GM12878 (cell line): Measurements from ENCODE around the gene EPHB2. TPM values are rescaled to one million over a fixed set of nuclear protein-coding genes. Genes with fewer than 3 reads are reported as not detected.

Experiments
- ATAC-seq: fragments of 200-7000 bp; cut with Tn5 transposase; 3 replicates; pipeline ENCODE4 v1.9.1; 2020; ENCODE audit warnings: mild to moderate bottlenecking, moderate library complexity
- BruUV-seq: library from RNA; stranded (reverse); fragments of 400-500 nt; replicated peaks from 2 replicates; lab custom pipeline; 2021; lab: Mats Ljungman, UMichigan
- CTCF ChIA-PET: fragments of 300-600 bp; sonication (Branson Sonifier 250); formaldehyde crosslinking; extraction: SDS; loops from one replicate; lab custom pipeline; 2021; ENCODE audit warnings: inconsistent platforms; lab: Yijun Ruan, JAX
- POLR2A ChIA-PET: fragments of 350-600 bp; formaldehyde crosslinking; extraction: SDS; loops from one replicate; lab custom pipeline; 2021; ENCODE audit warnings: inconsistent platforms; lab: Charles Lee
- RAD21 ChIA-PET: fragments of 300-600 bp; sonication (Branson Sonifier 250); formaldehyde crosslinking; loops from one replicate; lab custom pipeline; 2023; ENCODE audit warnings: antibody characterized with exemption; ENCODE audit not compliant: unreplicated experiment; lab: Charles Lee
- SMC1A ChIA-PET: fragments of 300-600 bp; sonication (Branson Sonifier 250); formaldehyde crosslinking; loops from one replicate; lab custom pipeline; 2023; ENCODE audit not compliant: unreplicated experiment, uncharacterized antibody; lab: Charles Lee
- DNase-seq: peaks from one replicate; pipeline ENCODE4 v3.0.0-alpha.2; 2011; ENCODE audit warnings: low read depth, low spot score
- FAIRE-seq: peaks from 3 replicates; lab custom pipeline; 2011; peaks lifted over from hg19 to GRCh38; lab: Jason Lieb, UNC
- H2AFZ ChIP-seq: 2 replicates; pipeline ENCODE4 v1.6.0; 2011; ENCODE audit warnings: low read depth, low read length, control low read depth; ENCODE audit not compliant: control insufficient read depth
- H3K27ac ChIP-seq: 2 replicates; pipeline ENCODE4 v1.5.1; 2011; ENCODE audit warnings: control low read depth; ENCODE audit not compliant: control insufficient read depth, insufficient read depth
- H3K27me3 ChIP-seq, 2 experiments: replicated peaks in 1 of 2; 2 replicates each; pipeline versions ENCODE4 v1.6.0 to v1.6.1; 2011; ENCODE audit warnings: low read length in 1 of 2; ENCODE audit not compliant: control insufficient read depth in 2 of 2, insufficient read depth in 2 of 2
- H3K36me3 ChIP-seq, 2 experiments: 2 replicates each; pipeline ENCODE4 v1.5.1; 2011; ENCODE audit warnings: low read length in 1 of 2; ENCODE audit not compliant: control insufficient read depth in 2 of 2, insufficient read depth in 2 of 2
- H3K4me1 ChIP-seq: 2 replicates; pipeline ENCODE4 v1.6.1; 2011; ENCODE audit warnings: mild to moderate bottlenecking, low read length, moderate library complexity, mixed read lengths; ENCODE audit not compliant: control insufficient read depth, insufficient read depth
- H3K4me2 ChIP-seq: 2 replicates; pipeline ENCODE4 v1.6.0; 2011; ENCODE audit warnings: control low read depth; ENCODE audit not compliant: control insufficient read depth, insufficient read depth
- H3K4me3 ChIP-seq: fragments of 200-600 bp; sonication (generic); 2 replicates; pipeline ENCODE4 v1.5.1; 2016
- H3K79me2 ChIP-seq: 2 replicates; pipeline ENCODE4 v1.6.0; 2011; ENCODE audit warnings: low read length; ENCODE audit not compliant: control insufficient read depth, insufficient read depth
- H3K9ac ChIP-seq: 2 replicates; pipeline ENCODE4 v1.8.0; 2011; ENCODE audit warnings: low read length, control low read depth, mixed read lengths; ENCODE audit not compliant: control insufficient read depth, insufficient read depth
- H3K9me3 ChIP-seq: replicated peaks from 3 replicates; pipeline ENCODE4 v1.5.1; 2011; ENCODE audit warnings: mild to moderate bottlenecking, low read length; ENCODE audit not compliant: control insufficient read depth, insufficient read depth
- H4K20me1 ChIP-seq: 2 replicates; pipeline ENCODE4 v1.6.0; 2011; ENCODE audit not compliant: control insufficient read depth, insufficient read depth
- ASH2L ChIP-seq: fragments of 300-600, 200-600 bp; sonication (generic); IDR thresholded peaks from 2 replicates; pipeline ENCODE4 v1.6.1; 2017; ENCODE audit warnings: low read depth, mild to moderate bottlenecking, borderline replicate concordance
- CEBPB ChIP-seq, 2 experiments: fragments of 150-350 bp in 1 of 2; IDR thresholded peaks; 2 replicates each; pipeline ENCODE4 v1.6.1; 2012 to 2014; ENCODE audit warnings: low read depth in 2 of 2, low read length in 2 of 2, borderline replicate concordance in 1 of 2, inconsistent platforms in 1 of 2
- FOXK2 ChIP-seq: fragments of 450-650 bp; IDR thresholded peaks from 2 replicates; pipeline ENCODE4 v1.6.1; 2017; ENCODE audit warnings: mild to moderate bottlenecking, moderate library complexity
- GATAD2B ChIP-seq: fragments of 450-650 bp; conservative IDR thresholded peaks from 2 replicates; pipeline ENCODE4 v1.6.1; 2017; ENCODE audit warnings: low read depth, mild to moderate bottlenecking, moderate library complexity
- HDAC2 ChIP-seq: fragments of 200-600 bp; sonication (generic); IDR thresholded peaks from 2 replicates; pipeline ENCODE4 v1.6.1; 2017
- KLF5 ChIP-seq: fragments of 450-650 bp; IDR thresholded peaks from 2 replicates; pipeline ENCODE4 v1.6.1; 2014; ENCODE audit warnings: mild to moderate bottlenecking; ENCODE audit not compliant: partially characterized antibody
- MXI1 ChIP-seq: fragments of 150-350 bp; IDR thresholded peaks from 2 replicates; pipeline ENCODE4 v1.6.1; 2011; ENCODE audit warnings: low read depth, mild to moderate bottlenecking, inconsistent platforms, low read length, improper control_type of control experiment
- NFIC ChIP-seq: IDR thresholded peaks from 2 replicates; pipeline ENCODE4 v1.6.1; 2012; ENCODE audit warnings: low read depth, mild to moderate bottlenecking, inconsistent platforms, low read length, moderate library complexity
- NFYA ChIP-seq: IDR thresholded peaks from 2 replicates; pipeline ENCODE4 v1.6.1; 2011; ENCODE audit warnings: low read depth, mild to moderate bottlenecking, low read length, improper control_type of control experiment, borderline replicate concordance
- RELA ChIP-seq: fragments of 450-650 bp; IDR thresholded peaks from 2 replicates; pipeline ENCODE4 v1.8.0; 2014; ENCODE audit warnings: borderline replicate concordance; ENCODE audit not compliant: partially characterized antibody
- SMARCA5 ChIP-seq: fragments of 450-650 bp; IDR thresholded peaks from 2 replicates; pipeline ENCODE4 v1.6.1; 2017; ENCODE audit warnings: mild to moderate bottlenecking
- SREBF2 ChIP-seq: IDR thresholded peaks from 2 replicates; pipeline ENCODE4 v1.6.1; 2012; ENCODE audit warnings: mild to moderate bottlenecking, low read length
- SRF ChIP-seq, 2 experiments: IDR thresholded peaks; 2 replicates each; pipeline ENCODE4 v1.6.1; 2011; ENCODE audit warnings: low read depth in 2 of 2, low read length in 2 of 2, mild to moderate bottlenecking in 1 of 2, moderate library complexity in 1 of 2
- TCF3 ChIP-seq: IDR thresholded peaks from 2 replicates; pipeline ENCODE4 v1.6.1; 2012; ENCODE audit warnings: low read depth, mild to moderate bottlenecking, low read length, borderline replicate concordance; ENCODE audit not compliant: insufficient read depth
- TCF7 ChIP-seq: IDR thresholded peaks from 2 replicates; pipeline ENCODE4 v1.6.1; 2014; ENCODE audit warnings: antibody characterized with exemption, borderline replicate concordance
- WGBS: methylation state at CpG from one replicate; pipeline ENCODE4 v1.1.6; 2016; ENCODE audit warnings: low lambda C conversion rate; ENCODE audit not compliant: insufficient replicate concordance, insufficient coverage; ENCODE audit errors: missing lambda C conversion rate; 5-methylcytosine and 5-hydroxymethylcytosine counted together
- in situ Hi-C: fragments of 300-500 bp; cut with MboI; formaldehyde crosslinking; loops from 9 replicates; pipeline ENCODE4 v1.14.3; 2018; ENCODE audit warnings: mixed read lengths
- intact Hi-C: fragments of 100-400 bp; cut with micrococcal nuclease; formaldehyde crosslinking; loops from one replicate; pipeline ENCODE4 v1.14.2; 2022; ENCODE audit not compliant: unreplicated experiment
- polyA plus RNA-seq, 11 experiments: library from polyadenylated mRNA; depleted of rRNA in 4 of 11; unstranded in 6 of 11; stranded (reverse) in 5 of 11; fragments of >200 nt; fragmentation: Nextera tagmentation in 4 of 11; fragmentation: Illumina TruSeq in 1 of 11; extraction: Ambion mirVana in 4 of 11; extraction: Trizol in 1 of 11; gene quantifications; 1 replicate in 1 of 11; 2 replicates in 10 of 11; pipeline versions ENCODE4 v1.2.1 to v1.2.3, GENCODE V29; 2011 to 2016; ENCODE audit warnings: inconsistent platforms in 2 of 11, missing spikeins in 2 of 11, low read depth in 1 of 11
- total RNA-seq, 4 experiments: library from RNA; depleted of rRNA in 3 of 4; stranded (reverse); fragments of >200 nt in 3 of 4; fragmentation: Illumina TruSeq in 1 of 4; extraction: Trizol in 1 of 4; gene quantifications; 2 replicates each; pipeline versions ENCODE4 v1.2.1 to v1.2.3, GENCODE V29; 2013 to 2021
- TF ChIP-seq, protein P1 (sequence below): fragments of 450-650 bp; IDR thresholded peaks from 2 replicates; pipeline ENCODE4 v1.6.1; 2017; ENCODE audit warnings: mild to moderate bottlenecking

The EPHB2 gene
- total and polyA plus RNA-seq, 10 of the 15 experiments (the other 5 are each of a cell fraction or from before 2014, with no cell fraction given) = 0.13 to 3.3 (median 0.92) TPM

DNA sequence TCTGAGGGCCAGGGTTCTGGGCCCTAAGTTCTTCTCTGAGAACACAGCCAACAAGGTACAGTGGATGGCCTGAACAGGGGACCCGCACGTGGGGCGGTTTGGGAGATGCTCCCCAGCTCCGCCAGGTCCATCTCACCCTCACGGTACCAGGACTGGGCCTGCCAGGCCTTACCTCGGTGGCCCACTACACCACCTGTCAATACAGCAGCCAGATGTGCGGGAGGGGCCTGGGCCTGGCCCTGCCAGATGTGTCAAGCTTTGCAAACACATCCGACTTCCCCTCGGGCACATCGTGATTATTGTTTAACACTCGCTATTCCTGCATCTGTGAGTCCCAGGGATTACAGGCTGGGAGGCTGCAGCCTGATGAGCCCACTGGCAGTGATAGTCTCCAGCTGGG, 139.6 kb downstream of the EPHB2 start:
- Histone ChIP-seq H3K4me2 (no peak overlapping the region), H3K4me3 (no peak overlapping the region), H3K27ac (no peak overlapping the region), H2AFZ (no peak overlapping the region), H3K27me3 (no peaks in the 10 kb centered on the region; a peak in 2 of 4 replicates), H3K9me3 (no peaks in the 10 kb centered on the region), H3K9ac (no peak overlapping the region), H4K20me1 (no peaks in the 10 kb centered on the region), H3K79me2 (no peaks in the 10 kb centered on the region), H3K4me1 (peaks cover 19% of the 10 kb centered on the region), H3K36me3 (no peaks in the 10 kb centered on the region)
- RAD21 ChIA-PET = interaction anchor here (0.5 kb wide), 1 partner anchor 428 kb away, joined by 3 read pairs; no protein-coding TSS in a partner anchor
- SMC1A ChIA-PET = no interaction called here
- DNase-seq (no peak), FAIRE-seq (no peak), ATAC-seq (no peak)
- POLR2A ChIA-PET = no interaction called here
- intact Hi-C loops (no loop called here), in situ Hi-C loops (no loop called here)
- no TSS peak for BruUV-seq
- CTCF ChIA-PET = no interaction called here
- WGBS = 38% methylated on average over 11 of the region's 11 CpGs
- TF ChIP-seq ASH2L = no peak
- no peak for TF ChIP-seq KLF5
- TF ChIP-seq NFYA = no peak
- no peak for TF ChIP-seq SREBF2
- no peak for TF ChIP-seq TCF7
- no peak for TF ChIP-seq RELA
- TF ChIP-seq MXI1 = no peak
- TF ChIP-seq SRF (IDR thresholded peaks at IDR 0.05; ENCODE audit: low read depth in 2 of 2, low read length in 2 of 2) = no peak
- no peak for TF ChIP-seq TCF3
- no peak for TF ChIP-seq HDAC2
- no peak for TF ChIP-seq CEBPB (IDR thresholded peaks at IDR 0.05; ENCODE audit: borderline replicate concordance in 1 of 2, low read depth in 2 of 2, low read length in 2 of 2)
- TF ChIP-seq, protein P1, sequence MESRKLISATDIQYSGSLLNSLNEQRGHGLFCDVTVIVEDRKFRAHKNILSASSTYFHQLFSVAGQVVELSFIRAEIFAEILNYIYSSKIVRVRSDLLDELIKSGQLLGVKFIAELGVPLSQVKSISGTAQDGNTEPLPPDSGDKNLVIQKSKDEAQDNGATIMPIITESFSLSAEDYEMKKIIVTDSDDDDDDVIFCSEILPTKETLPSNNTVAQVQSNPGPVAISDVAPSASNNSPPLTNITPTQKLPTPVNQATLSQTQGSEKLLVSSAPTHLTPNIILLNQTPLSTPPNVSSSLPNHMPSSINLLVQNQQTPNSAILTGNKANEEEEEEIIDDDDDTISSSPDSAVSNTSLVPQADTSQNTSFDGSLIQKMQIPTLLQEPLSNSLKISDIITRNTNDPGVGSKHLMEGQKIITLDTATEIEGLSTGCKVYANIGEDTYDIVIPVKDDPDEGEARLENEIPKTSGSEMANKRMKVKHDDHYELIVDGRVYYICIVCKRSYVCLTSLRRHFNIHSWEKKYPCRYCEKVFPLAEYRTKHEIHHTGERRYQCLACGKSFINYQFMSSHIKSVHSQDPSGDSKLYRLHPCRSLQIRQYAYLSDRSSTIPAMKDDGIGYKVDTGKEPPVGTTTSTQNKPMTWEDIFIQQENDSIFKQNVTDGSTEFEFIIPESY = no peak
- no peak for TF ChIP-seq SMARCA5
- TF ChIP-seq GATAD2B = no peak
- no peak for TF ChIP-seq NFIC
- TF ChIP-seq FOXK2 = no peak
